ENCODE data around the gene SHOX.
"Not testable (repeated sequence)": the region's sequence is repeated elsewhere in the genome, so short reads cannot be mapped to it uniquely, and the experiment has no call there.

The SHOX gene

DNA sequence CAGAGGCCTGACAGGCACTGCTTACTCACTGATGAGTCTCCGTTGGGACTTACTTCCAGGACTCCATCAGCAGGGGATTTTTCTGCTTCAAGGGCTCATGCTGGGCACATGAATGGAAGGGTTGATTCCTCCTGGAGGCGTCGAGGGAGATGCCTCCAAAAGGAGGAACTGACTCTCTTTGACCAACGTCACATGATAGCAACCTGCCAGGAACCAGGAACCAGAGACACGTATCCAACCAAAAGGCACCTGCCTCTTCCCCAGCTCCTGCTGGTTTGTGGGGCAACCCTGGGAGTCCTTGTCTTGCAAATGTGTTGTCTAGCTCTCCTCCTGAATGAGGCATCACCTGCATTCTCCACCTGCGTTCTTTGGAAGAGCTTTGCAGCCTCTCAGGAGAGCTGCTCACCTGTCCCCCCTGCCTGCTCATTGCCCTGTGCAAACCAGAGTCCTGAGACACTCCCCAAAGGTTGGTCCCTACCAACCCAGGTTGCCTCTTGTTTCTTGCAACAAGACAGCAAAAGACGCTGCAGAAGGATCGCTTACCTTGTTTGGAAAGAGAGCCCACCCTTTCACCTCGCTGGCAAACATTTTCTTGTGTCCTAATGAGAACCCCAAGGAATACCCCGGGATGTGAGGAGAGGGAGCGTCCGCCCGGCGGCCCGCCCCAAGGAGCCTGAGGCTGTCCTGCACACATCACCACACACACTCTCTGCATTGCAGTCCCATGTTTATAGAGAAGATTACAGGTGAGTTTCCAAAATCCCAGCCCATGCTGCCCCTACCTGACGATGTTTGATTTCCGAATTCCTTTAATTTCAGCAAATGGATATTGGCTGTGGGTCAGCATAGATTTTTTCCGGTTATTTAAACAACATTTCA is 30.5 kb upstream of the SHOX start:
- Histone ChIP-seq H3K27ac (ENCODE audit: low read length) (no peak overlapping the region), H3K4me2 (ENCODE audit: low read length) (no peak overlapping the region), H3K4me1 (ENCODE audit: low read length) (no peaks in the 10 kb centered on the region), H3K9ac (ENCODE audit: low read length) (no peak overlapping the region), H3K36me3 (replicated peaks; ENCODE audit: low read depth, low read length) (no peaks in the 10 kb centered on the region), H2AFZ (ENCODE audit: low read depth, low read length) (no peak overlapping the region), H4K20me1 (ENCODE audit: insufficient read depth, low read length) (no peaks in the 10 kb centered on the region), H3K9me3 (ENCODE audit: insufficient read depth, low read length) (no peaks in the 10 kb centered on the region), H3K79me2 (ENCODE audit: low read length) (no peaks in the 10 kb centered on the region), H3K4me3 (ENCODE audit: low read length) (no peak overlapping the region), H3K27me3 (ENCODE audit: low read depth, low read length) (no peaks in the 10 kb centered on the region)
- TF ChIP-seq EZH2phosphoT487 (IDR thresholded peaks at IDR 0.05; ENCODE audit: low read depth) = no peak
- TF ChIP-seq, protein P1, sequence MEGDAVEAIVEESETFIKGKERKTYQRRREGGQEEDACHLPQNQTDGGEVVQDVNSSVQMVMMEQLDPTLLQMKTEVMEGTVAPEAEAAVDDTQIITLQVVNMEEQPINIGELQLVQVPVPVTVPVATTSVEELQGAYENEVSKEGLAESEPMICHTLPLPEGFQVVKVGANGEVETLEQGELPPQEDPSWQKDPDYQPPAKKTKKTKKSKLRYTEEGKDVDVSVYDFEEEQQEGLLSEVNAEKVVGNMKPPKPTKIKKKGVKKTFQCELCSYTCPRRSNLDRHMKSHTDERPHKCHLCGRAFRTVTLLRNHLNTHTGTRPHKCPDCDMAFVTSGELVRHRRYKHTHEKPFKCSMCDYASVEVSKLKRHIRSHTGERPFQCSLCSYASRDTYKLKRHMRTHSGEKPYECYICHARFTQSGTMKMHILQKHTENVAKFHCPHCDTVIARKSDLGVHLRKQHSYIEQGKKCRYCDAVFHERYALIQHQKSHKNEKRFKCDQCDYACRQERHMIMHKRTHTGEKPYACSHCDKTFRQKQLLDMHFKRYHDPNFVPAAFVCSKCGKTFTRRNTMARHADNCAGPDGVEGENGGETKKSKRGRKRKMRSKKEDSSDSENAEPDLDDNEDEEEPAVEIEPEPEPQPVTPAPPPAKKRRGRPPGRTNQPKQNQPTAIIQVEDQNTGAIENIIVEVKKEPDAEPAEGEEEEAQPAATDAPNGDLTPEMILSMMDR (IDR thresholded peaks at IDR 0.05; ENCODE audit: low read depth, low read length) = no peak

DNA sequence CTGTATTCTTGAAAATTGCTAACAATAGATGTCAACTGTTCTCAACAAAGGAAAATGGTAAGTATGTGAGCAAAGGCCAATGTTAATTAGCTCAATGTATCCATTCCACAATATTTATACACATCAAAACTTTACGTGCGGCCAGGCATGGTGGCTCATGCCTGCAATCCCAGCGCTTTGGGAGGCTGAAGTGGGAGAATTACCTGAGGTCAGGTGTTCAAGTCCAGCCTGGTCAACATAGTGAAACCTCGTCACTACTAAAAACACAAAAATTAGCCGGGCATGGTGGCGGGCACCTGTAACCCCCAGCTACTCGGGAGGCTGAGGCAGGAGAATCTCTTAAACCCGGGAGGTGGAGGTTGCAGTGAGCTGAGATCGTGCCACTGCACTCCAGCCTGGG is 27.6 kb upstream of the SHOX start:
- H3K79me2 ChIP-seq (ENCODE audit: low read length); H3K36me3 ChIP-seq (replicated peaks; ENCODE audit: low read depth, low read length); H4K20me1 ChIP-seq (ENCODE audit: insufficient read depth, low read length); H3K4me2 ChIP-seq (ENCODE audit: low read length); H3K9me3 ChIP-seq (ENCODE audit: insufficient read depth, low read length); H3K27me3 ChIP-seq (ENCODE audit: low read depth, low read length); H3K9ac ChIP-seq (ENCODE audit: low read length); H2AFZ ChIP-seq (ENCODE audit: low read depth, low read length); H3K4me1 ChIP-seq (ENCODE audit: low read length); H3K4me3 ChIP-seq (ENCODE audit: low read length); H3K27ac ChIP-seq (ENCODE audit: low read length): not testable (repeated sequence)

DNA sequence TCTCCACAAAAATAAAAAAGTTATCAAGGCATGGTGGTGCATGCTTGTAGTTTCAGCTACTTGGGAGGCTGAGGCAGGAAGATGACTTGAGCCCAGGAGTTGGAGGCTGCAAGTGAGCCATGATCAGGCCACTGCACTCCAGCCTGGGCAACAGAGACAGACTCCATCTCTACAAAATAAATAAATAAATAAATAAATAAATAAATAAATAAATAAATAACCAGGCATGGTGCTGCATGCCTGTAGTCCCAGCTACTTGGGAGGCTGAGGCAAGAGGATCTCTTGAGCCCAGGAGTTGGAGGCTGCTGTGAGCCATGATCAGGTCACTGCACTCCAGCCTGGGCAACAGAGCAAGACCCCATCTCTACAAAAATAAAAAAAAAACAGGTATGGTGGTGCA is 26.0 kb upstream of the SHOX start:
- not testable (repeated sequence) for H3K4me1 ChIP-seq (ENCODE audit: low read length); H3K27ac ChIP-seq (ENCODE audit: low read length); H3K9me3 ChIP-seq (ENCODE audit: insufficient read depth, low read length); H3K36me3 ChIP-seq (replicated peaks; ENCODE audit: low read depth, low read length); H3K4me2 ChIP-seq (ENCODE audit: low read length); H3K79me2 ChIP-seq (ENCODE audit: low read length); H2AFZ ChIP-seq (ENCODE audit: low read depth, low read length); H3K4me3 ChIP-seq (ENCODE audit: low read length); H3K9ac ChIP-seq (ENCODE audit: low read length); H4K20me1 ChIP-seq (ENCODE audit: insufficient read depth, low read length); H3K27me3 ChIP-seq (ENCODE audit: low read depth, low read length)

DNA sequence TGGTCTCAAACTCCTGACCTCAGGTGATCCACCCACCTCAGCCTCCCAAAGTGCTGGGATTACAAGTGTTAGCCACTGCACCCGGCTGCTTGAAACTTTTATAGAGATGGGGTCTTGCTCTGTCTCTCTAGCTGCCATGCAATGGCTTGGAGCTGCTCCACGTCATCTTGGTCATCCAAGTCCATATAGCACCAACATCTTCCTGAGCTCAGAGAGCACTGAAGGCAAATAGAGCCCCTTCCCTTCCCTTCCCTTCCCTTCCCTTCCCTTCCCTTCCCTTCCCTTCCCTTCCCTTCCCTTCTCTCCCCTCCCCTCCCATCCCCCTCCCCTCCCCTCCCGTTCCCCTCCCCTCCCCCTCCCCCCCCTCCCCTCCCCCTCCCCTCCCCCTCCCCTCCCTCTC is 22.5 kb upstream of the SHOX start:
- H4K20me1 ChIP-seq (ENCODE audit: insufficient read depth, low read length); H3K9ac ChIP-seq (ENCODE audit: low read length); H3K4me1 ChIP-seq (ENCODE audit: low read length); H3K27ac ChIP-seq (ENCODE audit: low read length); H3K36me3 ChIP-seq (replicated peaks; ENCODE audit: low read depth, low read length); H3K4me2 ChIP-seq (ENCODE audit: low read length); H3K27me3 ChIP-seq (ENCODE audit: low read depth, low read length); H3K4me3 ChIP-seq (ENCODE audit: low read length); H2AFZ ChIP-seq (ENCODE audit: low read depth, low read length); H3K79me2 ChIP-seq (ENCODE audit: low read length); H3K9me3 ChIP-seq (ENCODE audit: insufficient read depth, low read length): not testable (repeated sequence)

DNA sequence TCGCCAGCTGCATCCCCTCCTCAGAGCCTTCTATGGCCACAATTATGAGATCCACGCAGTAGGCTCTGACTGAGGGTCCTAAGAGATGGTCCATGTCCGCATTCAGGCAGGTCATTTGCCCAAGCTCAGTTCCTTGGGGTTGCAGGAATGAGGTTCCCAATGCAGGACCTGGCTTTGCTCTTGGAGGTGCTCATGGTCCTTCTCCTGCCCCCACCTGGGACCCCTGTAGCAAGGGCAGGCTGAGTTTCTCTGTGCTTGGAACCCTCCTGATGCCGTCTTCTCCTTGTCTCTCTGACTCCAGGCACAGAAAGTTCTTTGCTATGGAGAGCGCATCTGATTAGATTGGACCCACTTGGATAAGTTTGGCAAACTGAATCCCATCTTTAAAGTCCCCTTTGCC is 16.5 kb upstream of the SHOX start:
- Histone ChIP-seq H4K20me1 (ENCODE audit: insufficient read depth, low read length) (no peaks in the 10 kb centered on the region), H3K9me3 (ENCODE audit: insufficient read depth, low read length) (no peaks in the 10 kb centered on the region), H3K4me1 (ENCODE audit: low read length) (no peaks in the 10 kb centered on the region), H3K27ac (ENCODE audit: low read length) (no peak overlapping the region), H3K4me2 (ENCODE audit: low read length) (no peak overlapping the region), H3K9ac (ENCODE audit: low read length) (no peak overlapping the region), H3K4me3 (ENCODE audit: low read length) (no peak overlapping the region), H3K36me3 (replicated peaks; ENCODE audit: low read depth, low read length) (no peaks in the 10 kb centered on the region), H3K27me3 (ENCODE audit: low read depth, low read length) (no peaks in the 10 kb centered on the region), H2AFZ (ENCODE audit: low read depth, low read length) (no peak overlapping the region), H3K79me2 (ENCODE audit: low read length) (no peaks in the 10 kb centered on the region)
- no peak for TF ChIP-seq EZH2phosphoT487 (IDR thresholded peaks at IDR 0.05; ENCODE audit: low read depth)
- TF ChIP-seq, protein P1 (IDR thresholded peaks at IDR 0.05; ENCODE audit: low read depth, low read length) = no peak

Data from OCI-LY3 (cell line).